B cell (primary cell): Measurements from ENCODE around the gene NPAS3. TPM values are rescaled to one million over a fixed set of nuclear protein-coding genes. Genes with fewer than 3 reads are reported as not detected.

Experiments used
- ATAC-seq: fragments of 200-7000 bp; cut with Tn5 transposase; one replicate; pipeline ENCODE4 v1.10.0; 2021; ENCODE audit warnings: low read depth, mild to moderate bottlenecking, moderate number of reproducible peaks, moderate library complexity
- CTCF ChIA-PET: fragments of 350-600 bp; sonication (Branson Sonifier 250); formaldehyde crosslinking; loops from one replicate; lab custom pipeline; 2021; ENCODE audit warnings: antibody characterized with exemption, inconsistent platforms; lab: Charles Lee
- POLR2A ChIA-PET: fragments of 350-600 bp; sonication (Branson Sonifier 250); formaldehyde crosslinking; loops from one replicate; lab custom pipeline; 2021; ENCODE audit warnings: antibody characterized with exemption; lab: Charles Lee
- DNase-seq: peaks from one replicate; pipeline ENCODE4 v3.0.0; 2013
- H2AFZ ChIP-seq: 2 replicates; pipeline ENCODE4 v1.6.1; 2012; ENCODE audit warnings: mild to moderate bottlenecking, low read depth, low read length; ENCODE audit not compliant: insufficient read depth, poor library complexity, severe bottlenecking
- H3K27ac ChIP-seq, 2 donors: 1 replicate in 1 of 2; 2 replicates in 1 of 2; pipeline ENCODE4 v1.5.1; 2012 to 2013; ENCODE audit warnings: low read length in 2 of 2, mild to moderate bottlenecking in 2 of 2, moderate library complexity in 1 of 2
- H3K27me3 ChIP-seq, 4 experiments: fragments of 200-600 bp in 1 of 4; sonication (generic) in 1 of 4; replicated peaks in 1 of 4; 1 replicate in 2 of 4; 2 replicates in 2 of 4; pipeline versions ENCODE4 v1.6.1 to v1.7.0; 2013 to 2016; ENCODE audit warnings: low read length in 3 of 4, mild to moderate bottlenecking in 2 of 4, mixed read lengths in 1 of 4, moderate library complexity in 1 of 4; ENCODE audit not compliant: insufficient read depth in 4 of 4, control insufficient read depth in 3 of 4; ENCODE audit errors: control extremely low read depth in 1 of 4
- H3K36me3 ChIP-seq, 2 experiments: replicated peaks in 1 of 2; 1 replicate in 1 of 2; 2 replicates in 1 of 2; pipeline versions ENCODE4 v1.6.1 to v1.7.1; 2013; ENCODE audit warnings: low read length in 1 of 2; ENCODE audit not compliant: insufficient read depth in 2 of 2, control insufficient read depth in 1 of 2; ENCODE audit errors: control extremely low read depth in 1 of 2, extremely low read depth in 1 of 2
- H3K4me1 ChIP-seq, 2 donors: fragments of 200-600 bp in 1 of 2; sonication (generic) in 1 of 2; 1 replicate in 1 of 2; 2 replicates in 1 of 2; pipeline versions ENCODE4 v1.5.1 to v1.6.1; 2013 to 2017; ENCODE audit warnings: low read length in 2 of 2; ENCODE audit not compliant: control insufficient read depth in 2 of 2, insufficient read depth in 2 of 2
- H3K4me2 ChIP-seq: replicated peaks from 2 replicates; pipeline ENCODE3; 2012; ENCODE audit warnings: mild to moderate bottlenecking, low read depth, low read length; ENCODE audit not compliant: poor library complexity, severe bottlenecking
- H3K4me3 ChIP-seq, 5 experiments: fragments of 200-600 bp in 1 of 5; sonication (generic) in 1 of 5; 1 replicate in 3 of 5; 2 replicates in 2 of 5; pipeline versions ENCODE4 v1.5.1 to v1.7.0; 2011 to 2016; ENCODE audit warnings: low read length in 4 of 5, mild to moderate bottlenecking in 4 of 5, low read depth in 2 of 5, control low read depth in 1 of 5, moderate library complexity in 1 of 5; ENCODE audit not compliant: insufficient read depth in 1 of 5; ENCODE audit errors: control extremely low read depth in 1 of 5, extremely low read depth in 1 of 5
- H3K79me2 ChIP-seq: fragments of 200-600 bp; sonication (generic); one replicate; pipeline ENCODE4 v1.6.0; 2016; ENCODE audit warnings: low read length; ENCODE audit not compliant: control insufficient read depth, insufficient read depth
- H3K9ac ChIP-seq: fragments of 200-600 bp; sonication (generic); 2 replicates; pipeline ENCODE4 v1.6.1; 2017; ENCODE audit warnings: mild to moderate bottlenecking, low read length, moderate library complexity
- H3K9me3 ChIP-seq, 3 donors: one replicate each; pipeline versions ENCODE4 v1.6.1 to v1.7.1; 2013; ENCODE audit warnings: low read length in 2 of 3; ENCODE audit not compliant: control insufficient read depth in 2 of 3, insufficient read depth in 1 of 3; ENCODE audit errors: control extremely low read depth in 1 of 3
- H4K20me1 ChIP-seq: 2 replicates; pipeline ENCODE4 v1.6.0; 2012; ENCODE audit warnings: mild to moderate bottlenecking, low read length; ENCODE audit not compliant: insufficient read depth, control insufficient read depth, poor library complexity, severe bottlenecking
- H3K27ac Mint-ChIP-seq: one replicate; pipeline ENCODE4 v1.8.0; 2021; ENCODE audit warnings: mixed read lengths
- H3K27me3 Mint-ChIP-seq: one replicate; pipeline ENCODE4 v1.8.0; 2021; ENCODE audit warnings: mixed read lengths
- H3K4me1 Mint-ChIP-seq: one replicate; pipeline ENCODE4 v1.8.0; 2021; ENCODE audit warnings: mixed read lengths
- H3K4me3 Mint-ChIP-seq: one replicate; pipeline ENCODE4 v1.8.0; 2021; ENCODE audit warnings: mixed read lengths
- H3K9me3 Mint-ChIP-seq: one replicate; pipeline ENCODE4 v1.8.0; 2022; ENCODE audit warnings: mixed read lengths; ENCODE audit not compliant: insufficient read depth
- CTCF ChIP-seq: fragments of 200-600 bp; IDR thresholded peaks from one replicate; pipeline ENCODE4 v1.8.0; 2022; ENCODE audit warnings: antibody characterized with exemption, mild to moderate bottlenecking
- EZH2 ChIP-seq: IDR thresholded peaks from 2 replicates; pipeline ENCODE4 v1.6.1; 2012; ENCODE audit warnings: borderline replicate concordance, low read depth, mild to moderate bottlenecking, moderate library complexity, low read length; ENCODE audit not compliant: insufficient read depth, poor library complexity, severe bottlenecking
- WGBS: methylation state at CpG from one replicate; pipeline ENCODE4 v1.1.5; 2013; ENCODE audit warnings: missing lambda C conversion rate; ENCODE audit not compliant: insufficient coverage; 5-methylcytosine and 5-hydroxymethylcytosine counted together
- intact Hi-C: fragments of 100-400 bp; cut with micrococcal nuclease; formaldehyde crosslinking; loops from one replicate; pipeline ENCODE4 v1.10.0; 2022
- polyA plus RNA-seq: library from polyadenylated mRNA; depleted of rRNA; stranded (reverse); fragments of >200 nt; gene quantifications from 2 replicates; pipeline ENCODE4 v1.2.3, GENCODE V29; 2012
- total RNA-seq, 2 donors: library from RNA; stranded (reverse); fragments of 120-200 nt in 1 of 2; gene quantifications; 1 replicate in 1 of 2; 2 replicates in 1 of 2; pipeline versions ENCODE4 v1.2.3 to v1.2.4, GENCODE V29; 2013 to 2022

The NPAS3 gene
- total and polyA plus RNA-seq, 2 donors (not counting 1 experiment from before 2014, with no cell fraction given): not detected

- Histone ChIP-seq H2AFZ (no peak overlapping the region), H4K20me1 (no peaks in the 10 kb centered on the region), H3K36me3 (no peaks in the 10 kb centered on the region), H3K4me1 (no peaks in the 10 kb centered on the region), H3K27ac (no peak overlapping the region), H3K9me3 (no peaks in the 10 kb centered on the region), H3K4me2 (no peak overlapping the region), H3K79me2 (no peaks in the 10 kb centered on the region), H3K27me3 (no peaks in the 10 kb centered on the region), H3K9ac (no peak overlapping the region), H3K4me3 (no peak overlapping the region)
- ChIA-PET POLR2A (no interaction called here), CTCF (no interaction called here)
- TF ChIP-seq EZH2 (no peak), CTCF (no peak)
- peaks cover 1% of the 10 kb centered on the region for H3K27me3 Mint-ChIP-seq
- intact Hi-C loops: no loop called here
- H3K27ac Mint-ChIP-seq: no peak overlapping the region
- no peaks in the 10 kb centered on the region for H3K4me1 Mint-ChIP-seq
- DNase-seq (no peak), ATAC-seq (no peak)
- no peaks in the 10 kb centered on the region for H3K9me3 Mint-ChIP-seq
- 93% methylated on average over 10 of the region's 12 CpGs for WGBS
- no peak overlapping the region for H3K4me3 Mint-ChIP-seq
These were observed 760.8 kb downstream of the NPAS3 start for GRCh38 chr14:33699300-33699983.

- ChIA-PET POLR2A (no interaction called here), CTCF (no interaction called here)
- H3K9me3 Mint-ChIP-seq: no peaks in the 10 kb centered on the region
- no peak overlapping the region for H2AFZ ChIP-seq
- no peak overlapping the region for H3K9ac ChIP-seq
- no peaks in the 10 kb centered on the region for H3K4me1 ChIP-seq
- H4K20me1 ChIP-seq: no peaks in the 10 kb centered on the region
- H3K27ac Mint-ChIP-seq: no peak overlapping the region
- H3K4me3 ChIP-seq: no peak overlapping the region
- DNase-seq (no peak), ATAC-seq (no peak)
- no peaks in the 10 kb centered on the region for H3K27me3 ChIP-seq
- intact Hi-C loops: no loop called here
- H3K27ac ChIP-seq: no peak overlapping the region
- H3K36me3 ChIP-seq: no peaks in the 10 kb centered on the region
- H3K79me2 ChIP-seq: no peaks in the 10 kb centered on the region
- no peaks in the 10 kb centered on the region for H3K9me3 ChIP-seq
- 83% methylated on average over 5 of the region's 6 CpGs for WGBS
- peaks cover 2% of the 10 kb centered on the region for H3K27me3 Mint-ChIP-seq
- no peak overlapping the region for H3K4me2 ChIP-seq
- no peak overlapping the region for H3K4me3 Mint-ChIP-seq
- TF ChIP-seq EZH2 (no peak), CTCF (no peak)
- H3K4me1 Mint-ChIP-seq: no peaks in the 10 kb centered on the region
These were observed 761.4 kb downstream of the NPAS3 start for GRCh38 chr14:33700052-33700451.
